Activated naive CD8-positive, alpha-beta T cell treated with anti-CD3 and anti-CD28 coated beads for 36 hours (primary cell): ENCODE data around the gene DPT. TPM values are rescaled to one million over a fixed set of nuclear protein-coding genes. Genes with fewer than 3 reads are reported as not detected.
"Not testable (repeated sequence)": the region's sequence is repeated elsewhere in the genome, so short reads cannot be mapped to it uniquely, and the experiment has no call there.

Source experiments
- DNase-seq: peaks from one replicate; pipeline ENCODE4 v3.0.0; 2021
- H3K27ac Mint-ChIP-seq: one replicate; pipeline ENCODE4 v1.8.0; 2022; ENCODE audit warnings: mild to moderate bottlenecking, moderate library complexity, mixed read lengths
- H3K27me3 Mint-ChIP-seq: one replicate; pipeline ENCODE4 v1.8.0; 2022; ENCODE audit warnings: mild to moderate bottlenecking, mixed read lengths
- H3K36me3 Mint-ChIP-seq: one replicate; pipeline ENCODE4 v1.8.0; 2021; ENCODE audit warnings: mild to moderate bottlenecking, mixed read lengths
- H3K4me1 Mint-ChIP-seq: one replicate; pipeline ENCODE4 v1.8.0; 2021; ENCODE audit warnings: mixed read lengths
- H3K4me3 Mint-ChIP-seq: one replicate; pipeline ENCODE4 v1.8.0; 2022; ENCODE audit warnings: mild to moderate bottlenecking, moderate library complexity, mixed read lengths
- H3K9me3 Mint-ChIP-seq: one replicate; pipeline ENCODE4 v1.8.0; 2022; ENCODE audit warnings: mixed read lengths
- total RNA-seq, 2 experiments: library from RNA; stranded (reverse); gene quantifications; one replicate each; pipeline ENCODE4 v1.2.3, GENCODE V29; 2021

The DPT gene
- total RNA-seq: not detected

GRCh38 chr1:168728473-168729404, at the start of gene DPT:
TSS of gene DPT (minus strand) at chr1:168729206. CDS start at chr1:168729174, 32 bp downstream.
- Mint-ChIP-seq H3K36me3 (no peaks in the 10 kb centered on the region), H3K27ac (no peak within 1 kb of the TSS), H3K4me1 (no peaks in the 10 kb centered on the region), H3K9me3 (no peaks in the 10 kb centered on the region), H3K27me3 (no peaks in the 10 kb centered on the region), H3K4me3 (no peak within 1 kb of the TSS)
- no peak for DNase-seq

GRCh38 chr1:168775366-168775765, 46.4 kb upstream of the DPT start:
- no peak overlapping the region for H3K27ac Mint-ChIP-seq
- no peaks in the 10 kb centered on the region for H3K27me3 Mint-ChIP-seq
- H3K4me3 Mint-ChIP-seq: no peak overlapping the region
- H3K36me3 Mint-ChIP-seq: no peaks in the 10 kb centered on the region
- H3K9me3 Mint-ChIP-seq: no peaks in the 10 kb centered on the region
- DNase-seq: no peak
- H3K4me1 Mint-ChIP-seq: no peaks in the 10 kb centered on the region

GRCh38 chr1:168774241-168774640, 45.2 kb upstream of the DPT start:
- Mint-ChIP-seq H3K27me3 (no peaks in the 10 kb centered on the region), H3K27ac (no peak overlapping the region), H3K4me1 (no peaks in the 10 kb centered on the region), H3K4me3 (no peak overlapping the region), H3K36me3 (no peaks in the 10 kb centered on the region), H3K9me3 (no peaks in the 10 kb centered on the region)
- no peak for DNase-seq

- no peak for DNase-seq
- H3K27me3 Mint-ChIP-seq: no peaks in the 10 kb centered on the region
- H3K4me3 Mint-ChIP-seq: no peak overlapping the region
- no peaks in the 10 kb centered on the region for H3K4me1 Mint-ChIP-seq
- H3K27ac Mint-ChIP-seq: no peak overlapping the region
- H3K36me3 Mint-ChIP-seq: no peaks in the 10 kb centered on the region
- H3K9me3 Mint-ChIP-seq: no peaks in the 10 kb centered on the region
Observed at GRCh38 chr1:168772428-168773060, 43.5 kb upstream of the DPT start.

GRCh38 chr1:168771104-168771630, 42.2 kb upstream of the DPT start:
- H3K27ac Mint-ChIP-seq: no peak overlapping the region
- no peak for DNase-seq

GRCh38 chr1:168769893-168770292, 40.9 kb upstream of the DPT start:
- not testable (repeated sequence) for H3K9me3 Mint-ChIP-seq, DNase-seq, H3K4me3 Mint-ChIP-seq, H3K4me1 Mint-ChIP-seq, H3K27me3 Mint-ChIP-seq, H3K36me3 Mint-ChIP-seq, H3K27ac Mint-ChIP-seq

More at GRCh38 chr1:168771104-168771630, 42.2 kb upstream of the DPT start:
- H3K36me3 Mint-ChIP-seq: no peaks in the 10 kb centered on the region
- H3K27me3 Mint-ChIP-seq: no peaks in the 10 kb centered on the region
- H3K4me3 Mint-ChIP-seq: no peak overlapping the region
- no peaks in the 10 kb centered on the region for H3K4me1 Mint-ChIP-seq
- no peaks in the 10 kb centered on the region for H3K9me3 Mint-ChIP-seq

GRCh38 chr1:168767894-168768584, 39.0 kb upstream of the DPT start:
- Mint-ChIP-seq H3K27ac (no peak overlapping the region), H3K9me3 (no peaks in the 10 kb centered on the region), H3K27me3 (no peaks in the 10 kb centered on the region), H3K36me3 (no peaks in the 10 kb centered on the region), H3K4me1 (no peaks in the 10 kb centered on the region), H3K4me3 (no peak overlapping the region)
- no peak for DNase-seq

- no peak for DNase-seq
- peaks cover 1% of the 10 kb centered on the region for H3K4me1 Mint-ChIP-seq
- no peaks in the 10 kb centered on the region for H3K27me3 Mint-ChIP-seq
- no peaks in the 10 kb centered on the region for H3K9me3 Mint-ChIP-seq
- H3K27ac Mint-ChIP-seq: no peak overlapping the region
- H3K4me3 Mint-ChIP-seq: no peak overlapping the region
- H3K36me3 Mint-ChIP-seq: no peaks in the 10 kb centered on the region
Observed at GRCh38 chr1:168766568-168766967, 37.6 kb upstream of the DPT start.

GRCh38 chr1:168763031-168763430, 34.0 kb upstream of the DPT start:
- H3K9me3 Mint-ChIP-seq: no peaks in the 10 kb centered on the region
- peaks cover 2% of the 10 kb centered on the region for H3K4me1 Mint-ChIP-seq
- no peak overlapping the region for H3K4me3 Mint-ChIP-seq
- no peak for DNase-seq
- no peaks in the 10 kb centered on the region for H3K27me3 Mint-ChIP-seq
- no peak overlapping the region for H3K27ac Mint-ChIP-seq
- no peaks in the 10 kb centered on the region for H3K36me3 Mint-ChIP-seq

GRCh38 chr1:168762473-168762872, 33.5 kb upstream of the DPT start:
- Mint-ChIP-seq H3K27me3 (no peaks in the 10 kb centered on the region), H3K36me3 (no peaks in the 10 kb centered on the region), H3K4me3 (no peak overlapping the region), H3K9me3 (no peaks in the 10 kb centered on the region), H3K4me1 (peaks cover 2% of the 10 kb centered on the region), H3K27ac (no peak overlapping the region)
- no peak for DNase-seq

- no peaks in the 10 kb centered on the region for H3K27me3 Mint-ChIP-seq
- no peak for DNase-seq
- H3K27ac Mint-ChIP-seq: no peak overlapping the region
- H3K36me3 Mint-ChIP-seq: no peaks in the 10 kb centered on the region
- H3K9me3 Mint-ChIP-seq: no peaks in the 10 kb centered on the region
- peaks cover 2% of the 10 kb centered on the region for H3K4me1 Mint-ChIP-seq
- H3K4me3 Mint-ChIP-seq: no peak overlapping the region
Observed at GRCh38 chr1:168760781-168761180, 31.8 kb upstream of the DPT start.

- Mint-ChIP-seq H3K27me3 (no peaks in the 10 kb centered on the region), H3K27ac (no peak overlapping the region), H3K4me1 (peaks cover 2% of the 10 kb centered on the region), H3K4me3 (no peak overlapping the region), H3K9me3 (no peaks in the 10 kb centered on the region), H3K36me3 (no peaks in the 10 kb centered on the region)
- no peak for DNase-seq
Observed at GRCh38 chr1:168760241-168760640, 31.2 kb upstream of the DPT start.

- Mint-ChIP-seq H3K4me1 (peaks cover 2% of the 10 kb centered on the region), H3K9me3 (no peaks in the 10 kb centered on the region), H3K27ac (no peak overlapping the region), H3K27me3 (no peaks in the 10 kb centered on the region), H3K4me3 (no peak overlapping the region), H3K36me3 (no peaks in the 10 kb centered on the region)
- no peak for DNase-seq
Observed at GRCh38 chr1:168759077-168759476, 30.1 kb upstream of the DPT start.

- Mint-ChIP-seq H3K4me1 (peaks cover 2% of the 10 kb centered on the region), H3K9me3 (no peaks in the 10 kb centered on the region), H3K27ac (no peak overlapping the region), H3K36me3 (no peaks in the 10 kb centered on the region), H3K4me3 (no peak overlapping the region), H3K27me3 (no peaks in the 10 kb centered on the region)
- DNase-seq: no peak
Observed at GRCh38 chr1:168758503-168758902, 29.5 kb upstream of the DPT start.

GRCh38 chr1:168755800-168756418, 26.9 kb upstream of the DPT start:
- no peak for DNase-seq
- no peak overlapping the region for H3K27ac Mint-ChIP-seq
- peaks cover 16% of the 10 kb centered on the region for H3K27me3 Mint-ChIP-seq
- H3K9me3 Mint-ChIP-seq: no peaks in the 10 kb centered on the region
- peaks cover 5% of the 10 kb centered on the region for H3K4me1 Mint-ChIP-seq
- no peaks in the 10 kb centered on the region for H3K36me3 Mint-ChIP-seq
- no peak overlapping the region for H3K4me3 Mint-ChIP-seq
